Measurements from ENCODE around the gene CNTNAP2.

The CNTNAP2 gene

GRCh38 chr7:148397985-148398384 is 2281.4 kb downstream of the CNTNAP2 start:
- Histone ChIP-seq H3K27me3 (ENCODE audit: insufficient read depth, low read length, poor library complexity) (peaks cover 9% of the 10 kb centered on the region), H3K4me2 (ENCODE audit: insufficient read depth, low read length) (no peak overlapping the region), H3K27ac (ENCODE audit: low read length) (no peak overlapping the region), H3K4me1 (ENCODE audit: insufficient read depth, low read length) (no peaks in the 10 kb centered on the region), H3K9ac (ENCODE audit: low read depth, low read length) (no peak overlapping the region), H2AFZ (ENCODE audit: low read depth, low read length) (no peak overlapping the region), H4K20me1 (ENCODE audit: insufficient read depth, low read length) (no peaks in the 10 kb centered on the region), H3K9me3 (ENCODE audit: insufficient read depth, low read length, severe bottlenecking) (no peaks in the 10 kb centered on the region), H3K36me3 (ENCODE audit: insufficient read depth, low read length) (no peaks in the 10 kb centered on the region), H3K79me2 (ENCODE audit: insufficient read depth, low read length) (no peaks in the 10 kb centered on the region), H3K4me3 (ENCODE audit: low read depth in 1 of 2, low read length in 2 of 2) (no peak overlapping the region)
- TF ChIP-seq EZH2 (IDR thresholded peaks at IDR 0.05; ENCODE audit: borderline replicate concordance, low read depth, low read length, severe bottlenecking): no peak
- no peak for TF ChIP-seq CTCF (IDR thresholded peaks at IDR 0.05; ENCODE audit: borderline replicate concordance, extremely low read depth, low read length, poor library complexity, severe bottlenecking)
- DNase-seq (no peak), ATAC-seq (ENCODE audit: insufficient read depth, low read depth) (no peak)

GRCh38 chr7:148398844-148399365 is 2282.3 kb downstream of the CNTNAP2 start:
- Histone ChIP-seq H3K79me2 (ENCODE audit: insufficient read depth, low read length) (no peaks in the 10 kb centered on the region), H3K4me3 (ENCODE audit: low read depth in 1 of 2, low read length in 2 of 2) (no peak overlapping the region), H2AFZ (ENCODE audit: low read depth, low read length) (no peak overlapping the region), H3K4me2 (ENCODE audit: insufficient read depth, low read length) (no peak overlapping the region), H3K27me3 (ENCODE audit: insufficient read depth, low read length, poor library complexity) (peaks cover 10% of the 10 kb centered on the region), H3K36me3 (ENCODE audit: insufficient read depth, low read length) (no peaks in the 10 kb centered on the region), H4K20me1 (ENCODE audit: insufficient read depth, low read length) (no peaks in the 10 kb centered on the region), H3K9me3 (ENCODE audit: insufficient read depth, low read length, severe bottlenecking) (no peaks in the 10 kb centered on the region), H3K9ac (ENCODE audit: low read depth, low read length) (no peak overlapping the region), H3K27ac (ENCODE audit: low read length) (no peak overlapping the region), H3K4me1 (ENCODE audit: insufficient read depth, low read length) (no peaks in the 10 kb centered on the region)
- ATAC-seq (ENCODE audit: insufficient read depth, low read depth) (no peak), DNase-seq (no peak)
- TF ChIP-seq CTCF (IDR thresholded peaks at IDR 0.05; ENCODE audit: borderline replicate concordance, extremely low read depth, low read length, poor library complexity, severe bottlenecking) (no peak), EZH2 (IDR thresholded peaks at IDR 0.05; ENCODE audit: borderline replicate concordance, low read depth, low read length, severe bottlenecking) (no peak)

- no peaks in the 10 kb centered on the region for H4K20me1 ChIP-seq (ENCODE audit: insufficient read depth, low read length)
- H3K27ac ChIP-seq (ENCODE audit: low read length): no peak overlapping the region
- H3K4me1 ChIP-seq (ENCODE audit: insufficient read depth, low read length): no peaks in the 10 kb centered on the region
- no peaks in the 10 kb centered on the region for H3K9me3 ChIP-seq (ENCODE audit: insufficient read depth, low read length, severe bottlenecking)
- H3K9ac ChIP-seq (ENCODE audit: low read depth, low read length): no peak overlapping the region
- no peak for DNase-seq
- no peak overlapping the region for H2AFZ ChIP-seq (ENCODE audit: low read depth, low read length)
- H3K27me3 ChIP-seq (ENCODE audit: insufficient read depth, low read length, poor library complexity): peaks cover 15% of the 10 kb centered on the region
- H3K79me2 ChIP-seq (ENCODE audit: insufficient read depth, low read length): no peaks in the 10 kb centered on the region
- no peak for TF ChIP-seq EZH2 (IDR thresholded peaks at IDR 0.05; ENCODE audit: borderline replicate concordance, low read depth, low read length, severe bottlenecking)
- no peak for TF ChIP-seq CTCF (IDR thresholded peaks at IDR 0.05; ENCODE audit: borderline replicate concordance, extremely low read depth, low read length, poor library complexity, severe bottlenecking)
- H3K4me2 ChIP-seq (ENCODE audit: insufficient read depth, low read length): no peak overlapping the region
- ATAC-seq (ENCODE audit: insufficient read depth, low read depth): no peak
- H3K36me3 ChIP-seq (ENCODE audit: insufficient read depth, low read length): no peaks in the 10 kb centered on the region
- H3K4me3 ChIP-seq (ENCODE audit: low read depth in 1 of 2, low read length in 2 of 2): no peak overlapping the region
Observed at GRCh38 chr7:148400101-148400500, 2283.5 kb downstream of the CNTNAP2 start.

GRCh38 chr7:148402159-148402558 is 2285.6 kb downstream of the CNTNAP2 start:
- H2AFZ ChIP-seq (ENCODE audit: low read depth, low read length): no peak overlapping the region
- no peak overlapping the region for H3K9ac ChIP-seq (ENCODE audit: low read depth, low read length)

More at GRCh38 chr7:148402159-148402558, 2285.6 kb downstream of the CNTNAP2 start:
- ATAC-seq (ENCODE audit: insufficient read depth, low read depth) (no peak), DNase-seq (no peak)
- Histone ChIP-seq H3K9me3 (ENCODE audit: insufficient read depth, low read length, severe bottlenecking) (no peaks in the 10 kb centered on the region), H3K27ac (ENCODE audit: low read length) (no peak overlapping the region), H3K4me3 (ENCODE audit: low read depth in 1 of 2, low read length in 2 of 2) (no peak overlapping the region), H3K27me3 (ENCODE audit: insufficient read depth, low read length, poor library complexity) (peaks cover 11% of the 10 kb centered on the region), H4K20me1 (ENCODE audit: insufficient read depth, low read length) (no peaks in the 10 kb centered on the region), H3K4me1 (ENCODE audit: insufficient read depth, low read length) (no peaks in the 10 kb centered on the region), H3K79me2 (ENCODE audit: insufficient read depth, low read length) (no peaks in the 10 kb centered on the region), H3K36me3 (ENCODE audit: insufficient read depth, low read length) (no peaks in the 10 kb centered on the region), H3K4me2 (ENCODE audit: insufficient read depth, low read length) (no peak overlapping the region)
- TF ChIP-seq CTCF (IDR thresholded peaks at IDR 0.05; ENCODE audit: borderline replicate concordance, extremely low read depth, low read length, poor library complexity, severe bottlenecking) (no peak), EZH2 (IDR thresholded peaks at IDR 0.05; ENCODE audit: borderline replicate concordance, low read depth, low read length, severe bottlenecking) (no peak)
